GM23338 (cell line): ENCODE results near the gene TNFRSF19. TPM values are rescaled to one million over a fixed set of nuclear protein-coding genes. Genes with fewer than 3 reads are reported as not detected.
A peak's percentile ranks its signal among the peaks of the same experiment; 100 is the strongest.

ENCODE experiments used
- ATAC-seq: fragments of 200-7000 bp; cut with Tn5 transposase; 3 replicates; pipeline ENCODE4 v1.9.1; 2020
- DNase-seq: peaks from one replicate; pipeline ENCODE4 v3.0.0-alpha.2; 2015; ENCODE audit warnings: low spot score
- H2AFZ ChIP-seq: fragments of 200-600 bp; sonication (generic); 2 replicates; pipeline ENCODE4 v1.8.0; 2016; ENCODE audit warnings: antibody characterized with exemption, mild to moderate bottlenecking, moderate library complexity
- H3F3A ChIP-seq: fragments of 200-600 bp; sonication (generic); replicated peaks from 2 replicates; pipeline ENCODE4 v1.8.0; 2017; ENCODE audit warnings: antibody characterized with exemption, mixed run types, low read depth
- H3K27ac ChIP-seq: fragments of 200-600 bp; sonication (generic); 2 replicates; pipeline ENCODE4 v1.6.1; 2016; ENCODE audit warnings: low read depth
- H3K27me3 ChIP-seq: fragments of 200-600 bp; sonication (generic); 2 replicates; pipeline ENCODE4 v1.8.0; 2016; ENCODE audit warnings: mild to moderate bottlenecking, mixed run types, moderate library complexity; ENCODE audit not compliant: insufficient read depth
- H3K36me3 ChIP-seq: fragments of 200-600 bp; sonication (generic); 2 replicates; pipeline ENCODE4 v1.8.0; 2016; ENCODE audit warnings: mild to moderate bottlenecking; ENCODE audit not compliant: insufficient read depth
- H3K4me1 ChIP-seq: fragments of 200-600 bp; sonication (generic); 2 replicates; pipeline ENCODE4 v1.8.0; 2016; ENCODE audit warnings: mild to moderate bottlenecking, moderate library complexity; ENCODE audit not compliant: insufficient read depth
- H3K4me2 ChIP-seq: fragments of 200-600 bp; sonication (generic); 2 replicates; pipeline ENCODE4 v1.7.1; 2017; ENCODE audit warnings: mixed run types
- H3K4me3 ChIP-seq: fragments of 200-600 bp; sonication (generic); 2 replicates; pipeline ENCODE4 v1.6.1; 2016; ENCODE audit warnings: mixed run types
- H3K79me2 ChIP-seq: fragments of 200-600 bp; sonication (generic); replicated peaks from 2 replicates; pipeline ENCODE4 v1.8.0; 2017; ENCODE audit warnings: mild to moderate bottlenecking; ENCODE audit not compliant: insufficient read depth
- H3K9me2 ChIP-seq: fragments of 200-600 bp; sonication (generic); 2 replicates; pipeline ENCODE4 v1.8.0; 2017; ENCODE audit not compliant: insufficient read depth
- H4K20me1 ChIP-seq: fragments of 200-600 bp; sonication (generic); replicated peaks from 2 replicates; pipeline ENCODE4 v1.8.0; 2017; ENCODE audit warnings: mild to moderate bottlenecking; ENCODE audit not compliant: insufficient read depth
- H3K27ac Mint-ChIP-seq: 2 replicates; pipeline ENCODE4 v1.8.0; 2020; ENCODE audit warnings: inconsistent platforms, mild to moderate bottlenecking, moderate library complexity, mixed read lengths
- H3K27me3 Mint-ChIP-seq: 3 replicates; pipeline ENCODE4 v1.8.0; 2022; ENCODE audit warnings: low read depth, mild to moderate bottlenecking, moderate library complexity, mixed read lengths, inconsistent platforms; ENCODE audit not compliant: insufficient read depth, poor library complexity
- H3K36me3 Mint-ChIP-seq: 3 replicates; pipeline ENCODE4 v1.8.0; 2021; ENCODE audit warnings: low read depth, mild to moderate bottlenecking, inconsistent platforms, moderate library complexity, mixed read lengths
- H3K4me1 Mint-ChIP-seq: 3 replicates; pipeline ENCODE4 v1.8.0; 2020; ENCODE audit warnings: mild to moderate bottlenecking, inconsistent platforms, mixed read lengths
- H3K4me3 Mint-ChIP-seq: 3 replicates; pipeline ENCODE4 v1.8.0; 2021; ENCODE audit warnings: moderate library complexity, mild to moderate bottlenecking, inconsistent platforms, mixed read lengths
- H3K9me3 Mint-ChIP-seq: 3 replicates; pipeline ENCODE4 v1.8.0; 2020; ENCODE audit warnings: moderate library complexity, mild to moderate bottlenecking, inconsistent platforms, mixed read lengths
- CREB1 ChIP-seq: fragments of 250-450 bp; sonication (Bioruptor Pico); IDR thresholded peaks from 2 replicates; pipeline ENCODE4 v1.5.0; 2020; ENCODE audit warnings: low read depth, mild to moderate bottlenecking, moderate library complexity
- CTCF ChIP-seq, 2 experiments: fragments of 200-600 bp in 1 of 2; sonication (generic) in 1 of 2; conservative IDR thresholded peaks; 2 replicates each; pipeline versions ENCODE4 v1.5.1 to v1.6.1; 2016 to 2017; ENCODE audit warnings: antibody characterized with exemption in 2 of 2, low read depth in 2 of 2, mild to moderate bottlenecking in 2 of 2, moderate library complexity in 1 of 2
- ETS1 ChIP-seq: IDR thresholded peaks from 2 replicates; pipeline ENCODE4 v1.6.1; 2016; ENCODE audit warnings: antibody characterized with exemption
- EZH2 ChIP-seq: fragments of 200-600 bp; sonication (generic); IDR thresholded peaks from one replicate; pipeline ENCODE4 v1.8.0; 2017; ENCODE audit warnings: antibody characterized with exemption, mild to moderate bottlenecking, low read depth; ENCODE audit not compliant: unreplicated experiment
- JUNB ChIP-seq: IDR thresholded peaks from one replicate; pipeline ENCODE4 v1.6.1; 2016; ENCODE audit warnings: antibody characterized with exemption; ENCODE audit not compliant: unreplicated experiment
- NANOG ChIP-seq: IDR thresholded peaks from 2 replicates; pipeline ENCODE4 v1.6.1; 2016; ENCODE audit warnings: antibody characterized with exemption, borderline replicate concordance
- REST ChIP-seq: IDR thresholded peaks from one replicate; pipeline ENCODE4 v1.6.1; 2018; ENCODE audit warnings: antibody characterized with exemption; ENCODE audit not compliant: unreplicated experiment
- STAT1 ChIP-seq: IDR thresholded peaks from one replicate; pipeline ENCODE4 v1.6.1; 2016; ENCODE audit warnings: antibody characterized with exemption; ENCODE audit not compliant: unreplicated experiment
- ZNF114 ChIP-seq: fragments of 250-450 bp; sonication (Bioruptor Pico); IDR thresholded peaks from 2 replicates; pipeline ENCODE4 v1.5.0; 2020; ENCODE audit warnings: mild to moderate bottlenecking, moderate library complexity
- ZNF462 ChIP-seq: fragments of 250-450 bp; sonication (Bioruptor Pico); IDR thresholded peaks from 2 replicates; pipeline ENCODE4 v1.5.0; 2020; ENCODE audit warnings: mild to moderate bottlenecking, moderate library complexity
- polyA plus RNA-seq: library from polyadenylated mRNA; unstranded; fragments of >200 nt; fragmentation: Nextera tagmentation; extraction: Ambion mirVana; gene quantifications from 2 replicates; pipeline ENCODE4 v1.2.1, GENCODE V29; 2016
- total RNA-seq: library from RNA; depleted of rRNA; stranded (reverse); fragments of >200 nt; shearing (Covaris generic); gene quantifications from 2 replicates; pipeline ENCODE4 v1.2.3, GENCODE V29; 2014

The TNFRSF19 gene
- total and polyA plus RNA-seq, 2 experiments from 2014 or later: 0.21 to 0.35 TPM

GRCh38 chr13:23579896-23580683 is 9.9 kb downstream of the TNFRSF19 start (continued):
- TF ChIP-seq REST: no peak
- no peak for TF ChIP-seq CREB1 (CRISPR knock-in tag)
- no peak for TF ChIP-seq ZNF114 (CRISPR knock-in tag)
- no peak for TF ChIP-seq STAT1

- H3K4me3 Mint-ChIP-seq: peak overlapping the region; percentile 74; the same call in 2 of the 3 replicates
- no peak overlapping the region for H3K4me3 ChIP-seq
- TF ChIP-seq EZH2 (no peak), ETS1 (no peak), CTCF (conservative IDR thresholded peaks at IDR 0.05; ENCODE audit: low read depth in 2 of 2) (no peak), ZNF462 (CRISPR knock-in tag) (no peak), NANOG (no peak), ZNF114 (CRISPR knock-in tag) (no peak), JUNB (no peak), CREB1 (CRISPR knock-in tag) (no peak)
These were observed 10.5 kb downstream of the TNFRSF19 start for GRCh38 chr13:23580684-23581060.

More at GRCh38 chr13:23580684-23581060, 10.5 kb downstream of the TNFRSF19 start:
- Histone ChIP-seq H3K79me2 (no peaks in the 10 kb centered on the region), H3K9me2 (no peaks in the 10 kb centered on the region), H3K4me1 (peaks cover 14% of the 10 kb centered on the region), H3K36me3 (no peaks in the 10 kb centered on the region), H3K27ac (no peak overlapping the region), H2AFZ (no peak overlapping the region), H4K20me1 (no peaks in the 10 kb centered on the region), H3K4me2 (no peak overlapping the region), H3F3A (no peaks in the 10 kb centered on the region), H3K27me3 (peaks cover 42% of the 10 kb centered on the region)
- no peak for DNase-seq
- Mint-ChIP-seq H3K36me3 (no peaks in the 10 kb centered on the region), H3K27ac (no peak overlapping the region), H3K27me3 (peaks cover 27% of the 10 kb centered on the region), H3K4me1 (peaks cover 10% of the 10 kb centered on the region), H3K9me3 (no peaks in the 10 kb centered on the region; the same call in 2 of the 3 replicates)
- no peak for ATAC-seq
